ENCODE data around the gene TMEM208. TPM values are rescaled to one million over a fixed set of nuclear protein-coding genes. Genes with fewer than 3 reads are reported as not detected.
A peak's percentile ranks its signal among the peaks of the same experiment; 100 is the strongest.

TMEM208 gene
- total RNA-seq, 6 experiments from 2014 or later = 50.9 to 67.8 (median 58.4) TPM

- H3K27me3 Mint-ChIP-seq (ENCODE audit: insufficient read depth) = peaks cover 2% of the 10 kb centered on the region
Measured at GRCh38 chr16:67245674-67246080, 18.7 kb downstream of the TMEM208 start.

GRCh38 chr16:67246081-67246755 lies 19.3 kb downstream of the TMEM208 start:
- peak overlapping the region; percentile 97 for H3K27ac Mint-ChIP-seq
- peak; percentile 68 for TF ChIP-seq CTCF (IDR thresholded peaks at IDR 0.05)
- no peaks in the 10 kb centered on the region; the same call in 1 of the 2 replicates for H3K36me3 Mint-ChIP-seq (ENCODE audit: low read depth)
- H3K9me3 Mint-ChIP-seq = no peaks in the 10 kb centered on the region
- peaks cover 67% of the 10 kb centered on the region for H3K4me1 Mint-ChIP-seq (ENCODE audit: low read depth)
- peak; percentile 81 for DNase-seq
- H3K4me3 Mint-ChIP-seq = peak overlapping the region; percentile 89
- peaks cover 2% of the 10 kb centered on the region for H3K27me3 Mint-ChIP-seq (ENCODE audit: insufficient read depth)

More at GRCh38 chr16:67245674-67246080, 18.7 kb downstream of the TMEM208 start:
- no peak for TF ChIP-seq CTCF (IDR thresholded peaks at IDR 0.05)
- no peak for DNase-seq
- H3K36me3 Mint-ChIP-seq (ENCODE audit: low read depth) = no peaks in the 10 kb centered on the region; the same call in 1 of the 2 replicates
- peak overlapping the region; percentile 89 for H3K4me3 Mint-ChIP-seq
- no peaks in the 10 kb centered on the region for H3K9me3 Mint-ChIP-seq
- H3K27ac Mint-ChIP-seq = peak overlapping the region; percentile 97
- peaks cover 70% of the 10 kb centered on the region for H3K4me1 Mint-ChIP-seq (ENCODE audit: low read depth)

GRCh38 chr16:67246756-67247191 lies 19.8 kb downstream of the TMEM208 start:
- peaks cover 2% of the 10 kb centered on the region for H3K27me3 Mint-ChIP-seq (ENCODE audit: insufficient read depth)
- DNase-seq = no peak
- peaks cover 62% of the 10 kb centered on the region for H3K4me1 Mint-ChIP-seq (ENCODE audit: low read depth)
- H3K36me3 Mint-ChIP-seq (ENCODE audit: low read depth) = no peaks in the 10 kb centered on the region; the same call in 1 of the 2 replicates
- no peak for TF ChIP-seq CTCF (IDR thresholded peaks at IDR 0.05)
- H3K9me3 Mint-ChIP-seq = no peaks in the 10 kb centered on the region
- H3K27ac Mint-ChIP-seq = peak overlapping the region; percentile 97
- H3K4me3 Mint-ChIP-seq = peak overlapping the region; percentile 89

- Mint-ChIP-seq H3K27ac (peak within 1 kb of the TSS; percentile 97), H3K36me3 (ENCODE audit: low read depth) (no peaks in the 10 kb centered on the region; the same call in 1 of the 2 replicates), H3K9me3 (no peaks in the 10 kb centered on the region), H3K27me3 (ENCODE audit: insufficient read depth) (peaks cover 2% of the 10 kb centered on the region), H3K4me3 (peak within 1 kb of the TSS; percentile 89), H3K4me1 (ENCODE audit: low read depth) (peaks cover 58% of the 10 kb centered on the region)
- no peak for TF ChIP-seq CTCF (IDR thresholded peaks at IDR 0.05)
- DNase-seq = peak; percentile 93
Measured at GRCh38 chr16:67247192-67248072, 20.5 kb downstream of the TMEM208 start, which contains the start of gene FHOD1. TSS of gene FHOD1 (minus strand) at chr16:67247481. CDS start at chr16:67247410, 71 bp downstream.

GRCh38 chr16:67248073-67248400 lies 21.1 kb downstream of the TMEM208 start:
- Mint-ChIP-seq H3K36me3 (ENCODE audit: low read depth) (no peaks in the 10 kb centered on the region; the same call in 1 of the 2 replicates), H3K27ac (peak overlapping the region; percentile 97), H3K27me3 (ENCODE audit: insufficient read depth) (peaks cover 2% of the 10 kb centered on the region), H3K4me1 (ENCODE audit: low read depth) (peaks cover 54% of the 10 kb centered on the region), H3K9me3 (no peaks in the 10 kb centered on the region), H3K4me3 (peak overlapping the region; percentile 89)
- no peak for TF ChIP-seq CTCF (IDR thresholded peaks at IDR 0.05)
- DNase-seq = no peak

All from HFFc6 (cell line).